ENCODE data around the gene PDZRN3.

PDZRN3 gene

GRCh38 chr3:73622091-73622805, 2.5 kb downstream of the PDZRN3 start:
- DNase-seq = no peak

- DNase-seq = no peak
These were observed 3.4 kb downstream of the PDZRN3 start for GRCh38 chr3:73621388-73621787.

- no peak for DNase-seq
These were observed 6.3 kb downstream of the PDZRN3 start for GRCh38 chr3:73618461-73618860.

GRCh38 chr3:73616056-73616455, 8.7 kb downstream of the PDZRN3 start:
- no peak for DNase-seq

GRCh38 chr3:73614419-73614818, 10.3 kb downstream of the PDZRN3 start:
- no peak for DNase-seq

- DNase-seq = no peak
These were observed 13.6 kb downstream of the PDZRN3 start for GRCh38 chr3:73611176-73611575.

- DNase-seq = no peak
These were observed 14.2 kb downstream of the PDZRN3 start for GRCh38 chr3:73610493-73610892.

- no peak for DNase-seq
These were observed 15.1 kb downstream of the PDZRN3 start for GRCh38 chr3:73609655-73610054.

GRCh38 chr3:73609315-73609641, 15.5 kb downstream of the PDZRN3 start:
- no peak for DNase-seq

GRCh38 chr3:73608456-73609314, 16.1 kb downstream of the PDZRN3 start:
- no peak for DNase-seq

GRCh38 chr3:73605861-73606260, 18.9 kb downstream of the PDZRN3 start:
- DNase-seq = no peak

- DNase-seq = no peak
These were observed 19.3 kb downstream of the PDZRN3 start for GRCh38 chr3:73605412-73605811.

- DNase-seq = no peak
These were observed 20.3 kb downstream of the PDZRN3 start for GRCh38 chr3:73604451-73604850.

- DNase-seq = no peak
These were observed 21.0 kb downstream of the PDZRN3 start for GRCh38 chr3:73603762-73604171.

GRCh38 chr3:73602170-73602569, 22.6 kb downstream of the PDZRN3 start:
- no peak for DNase-seq

GRCh38 chr3:73601481-73601880, 23.3 kb downstream of the PDZRN3 start:
- no peak for DNase-seq

GRCh38 chr3:73601011-73601410, 23.7 kb downstream of the PDZRN3 start:
- no peak for DNase-seq

- DNase-seq = no peak
These were observed 24.3 kb downstream of the PDZRN3 start for GRCh38 chr3:73600293-73600938.

- DNase-seq = no peak
These were observed 25.1 kb downstream of the PDZRN3 start for GRCh38 chr3:73599605-73600004.

GRCh38 chr3:73597476-73597875, 27.3 kb downstream of the PDZRN3 start:
- DNase-seq = no peak

- no peak for DNase-seq
These were observed 32.3 kb downstream of the PDZRN3 start for GRCh38 chr3:73592154-73593144.

- no peak for DNase-seq
These were observed 33.4 kb downstream of the PDZRN3 start for GRCh38 chr3:73591286-73591800.

Data from CD4-positive, alpha-beta T cell treated with Interleukin-4 for 4 hours (primary cell).